GM19452 (cell line): ENCODE data around the gene SUN5.
"Not testable (repeated sequence)": the region's sequence is repeated elsewhere in the genome, so short reads cannot be mapped to it uniquely, and the experiment has no call there.

Experiments
- ATAC-seq: cut with Tn5 transposase; IDR thresholded peaks from one replicate; pipeline ENCODE4 v1.9.1; 2021; ENCODE audit not compliant: unreplicated experiment

SUN5 gene

GRCh38 chr20:32978009-32978335 is 26.3 kb downstream of the SUN5 start:
- no peak for ATAC-seq

GRCh38 chr20:32977281-32978008 is 26.8 kb downstream of the SUN5 start:
- ATAC-seq = no peak

- ATAC-seq = no peak
These were observed 27.5 kb downstream of the SUN5 start for GRCh38 chr20:32976746-32977145.

- ATAC-seq = no peak
These were observed 28.2 kb downstream of the SUN5 start for GRCh38 chr20:32975698-32976674.

- ATAC-seq = not testable (repeated sequence)
These were observed 29.1 kb downstream of the SUN5 start for GRCh38 chr20:32975121-32975520.

GRCh38 chr20:32974204-32975064 is 29.8 kb downstream of the SUN5 start:
- ATAC-seq = not testable (repeated sequence)

GRCh38 chr20:32973077-32973717 is 31.0 kb downstream of the SUN5 start:
- no peak for ATAC-seq

GRCh38 chr20:32972181-32973076 is 31.8 kb downstream of the SUN5 start:
- ATAC-seq = peak; percentile 92

GRCh38 chr20:32971703-32972161 is 32.5 kb downstream of the SUN5 start:
- peak; percentile 31 for ATAC-seq

- no peak for ATAC-seq
These were observed 33.3 kb downstream of the SUN5 start for GRCh38 chr20:32970973-32971300.

- no peak for ATAC-seq
These were observed 33.9 kb downstream of the SUN5 start for GRCh38 chr20:32970115-32970972.

GRCh38 chr20:32969356-32970114 is 34.7 kb downstream of the SUN5 start:
- ATAC-seq = no peak

- ATAC-seq = no peak
These were observed 35.6 kb downstream of the SUN5 start for GRCh38 chr20:32968478-32969241.

GRCh38 chr20:32967961-32968457 is 36.2 kb downstream of the SUN5 start:
- ATAC-seq = no peak

- no peak for ATAC-seq
These were observed 37.1 kb downstream of the SUN5 start for GRCh38 chr20:32966881-32967781.

GRCh38 chr20:32966382-32966781 is 37.9 kb downstream of the SUN5 start:
- no peak for ATAC-seq
